Astrocyte (in vitro differentiated cells and primary cell): ENCODE data around the gene ASB5.

ENCODE experiments used
- CTCF ChIP-seq: IDR thresholded peaks from 2 replicates; pipeline ENCODE4 v1.5.1; 2011; ENCODE audit warnings: low read depth, mild to moderate bottlenecking, inconsistent platforms, low read length, moderate library complexity; ENCODE audit not compliant: insufficient read depth
- EZH2 ChIP-seq: IDR thresholded peaks from 2 replicates; pipeline ENCODE4 v1.6.1; 2012; ENCODE audit warnings: mild to moderate bottlenecking, low read length, inconsistent platforms; ENCODE audit not compliant: insufficient read depth

- no peak for TF ChIP-seq CTCF
- TF ChIP-seq EZH2: no peak
Observed at GRCh38 chr4:176186671-176187395, 82.2 kb downstream of the ASB5 start.
